Testis (tissue), 2 donors: ENCODE data around the gene DIDO1.

Source experiments
- CTCF ChIP-seq, 3 experiments: fragments of 450-650 bp in 2 of 3; fragments of 200-600 bp in 1 of 3; sonication (generic) in 1 of 3; IDR thresholded peaks; one replicate each; pipeline ENCODE4 v1.5.1; 2016 to 2019; ENCODE audit warnings: antibody characterized with exemption in 3 of 3, mild to moderate bottlenecking in 2 of 3, moderate library complexity in 1 of 3
- POLR2A ChIP-seq: fragments of 450-650 bp; IDR thresholded peaks from one replicate; pipeline ENCODE4 v1.6.1; 2017; ENCODE audit warnings: antibody characterized with exemption, mild to moderate bottlenecking, moderate library complexity

- TF ChIP-seq CTCF (IDR thresholded peaks at IDR 0.05), result no peak
- no peak for TF ChIP-seq POLR2A
These were observed 38.4 kb upstream of the DIDO1 start for GRCh38 chr20:62964700-62965099.
